Activated T-cell treated with anti-CD3 and anti-CD28 coated beads, Interleukin-2, amount 50 U/mL, for 72 hours (primary cell): ENCODE data around the gene MLIP. TPM values are rescaled to one million over a fixed set of nuclear protein-coding genes. Genes with fewer than 3 reads are reported as not detected.
A peak's percentile ranks its signal among the peaks of the same experiment; 100 is the strongest.

Experiments
- ATAC-seq, 2 donors: fragments of 150-1000 bp; cut with Tn5 transposase; replicated peaks in 1 of 2; 2 replicates each; pipeline ENCODE4 v1.10.0; 2021; ENCODE audit warnings: moderate library complexity in 2 of 2, mild to moderate bottlenecking in 1 of 2
- DNase-seq, 2 donors: peaks; one replicate each; pipeline ENCODE4 v3.0.0; 2021 to 2022; ENCODE audit warnings: mixed read lengths in 1 of 2
- H3K27ac Mint-ChIP-seq: one replicate; pipeline ENCODE4 v1.8.0; 2022; ENCODE audit warnings: mild to moderate bottlenecking, moderate library complexity, mixed read lengths
- H3K27me3 Mint-ChIP-seq: one replicate; pipeline ENCODE4 v1.8.0; 2022; ENCODE audit warnings: low read depth, mixed read lengths
- H3K36me3 Mint-ChIP-seq, 2 donors: one replicate each; pipeline ENCODE4 v1.8.0; 2022; ENCODE audit warnings: mixed read lengths in 2 of 2, mild to moderate bottlenecking in 1 of 2; ENCODE audit not compliant: insufficient read depth in 2 of 2
- H3K4me1 Mint-ChIP-seq: one replicate; pipeline ENCODE4 v1.8.0; 2022; ENCODE audit warnings: low read depth, mixed read lengths
- H3K4me3 Mint-ChIP-seq, 2 donors: one replicate each; pipeline ENCODE4 v1.8.0; 2022; ENCODE audit warnings: mild to moderate bottlenecking in 2 of 2, mixed read lengths in 2 of 2, moderate library complexity in 2 of 2
- H3K9me3 Mint-ChIP-seq, 2 donors: one replicate each; pipeline ENCODE4 v1.8.0; 2022; ENCODE audit warnings: mixed read lengths in 2 of 2
- total RNA-seq, 2 donors: library from RNA; stranded (reverse); gene quantifications; one replicate each; pipeline ENCODE4 v1.2.3, GENCODE V29; 2022

Gene MLIP
- total RNA-seq, 2 donors from 2014 or later: not detected

- peaks cover 0 to 3% of the 10 kb centered on the region in 2 donors for H3K9me3 Mint-ChIP-seq
- DNase-seq: no peak
Measured at GRCh38 chr6:54102238-54102637, 9.0 kb upstream of the MLIP start.

GRCh38 chr6:54103497-54103896, 7.7 kb upstream of the MLIP start:
- no peaks in the 10 kb centered on the region for H3K4me1 Mint-ChIP-seq

More at GRCh38 chr6:54102238-54102637, 9.0 kb upstream of the MLIP start:
- H3K4me1 Mint-ChIP-seq: no peaks in the 10 kb centered on the region
- ATAC-seq: no peak
- no peaks in the 10 kb centered on the region for H3K27me3 Mint-ChIP-seq
- H3K36me3 Mint-ChIP-seq: no peaks in the 10 kb centered on the region
- H3K4me3 Mint-ChIP-seq: no peak overlapping the region
- H3K27ac Mint-ChIP-seq: no peak overlapping the region

GRCh38 chr6:54106727-54107126, 4.5 kb upstream of the MLIP start:
- Mint-ChIP-seq H3K9me3 (no peaks in the 10 kb centered on the region), H3K27ac (no peak overlapping the region), H3K36me3 (no peaks in the 10 kb centered on the region), H3K27me3 (no peaks in the 10 kb centered on the region), H3K4me3 (no peak overlapping the region), H3K4me1 (no peaks in the 10 kb centered on the region)
- DNase-seq: no peak
- ATAC-seq: no peak

More at GRCh38 chr6:54103497-54103896, 7.7 kb upstream of the MLIP start:
- Mint-ChIP-seq H3K27ac (no peak overlapping the region), H3K36me3 (no peaks in the 10 kb centered on the region), H3K9me3 (no peaks in the 10 kb centered on the region), H3K4me3 (no peak overlapping the region), H3K27me3 (no peaks in the 10 kb centered on the region)
- DNase-seq: no peak
- no peak for ATAC-seq

GRCh38 chr6:54107470-54108090, 3.7 kb upstream of the MLIP start:
- H3K27ac Mint-ChIP-seq: no peak overlapping the region
- no peak overlapping the region for H3K4me3 Mint-ChIP-seq
- H3K4me1 Mint-ChIP-seq: no peaks in the 10 kb centered on the region
- ATAC-seq: no peak
- DNase-seq: no peak
- H3K36me3 Mint-ChIP-seq: no peaks in the 10 kb centered on the region
- H3K27me3 Mint-ChIP-seq: no peaks in the 10 kb centered on the region
- H3K9me3 Mint-ChIP-seq: no peaks in the 10 kb centered on the region

- ATAC-seq (no peak), DNase-seq (no peak)
- no peaks in the 10 kb centered on the region for H3K36me3 Mint-ChIP-seq
- H3K4me1 Mint-ChIP-seq: no peaks in the 10 kb centered on the region
- H3K27ac Mint-ChIP-seq: no peak overlapping the region
- H3K27me3 Mint-ChIP-seq: no peaks in the 10 kb centered on the region
- no peak overlapping the region for H3K4me3 Mint-ChIP-seq
- H3K9me3 Mint-ChIP-seq: no peaks in the 10 kb centered on the region
Measured at GRCh38 chr6:54108271-54108670, 3.0 kb upstream of the MLIP start.

GRCh38 chr6:54109586-54109985, 1.7 kb upstream of the MLIP start:
- H3K9me3 Mint-ChIP-seq: no peaks in the 10 kb centered on the region
- H3K4me1 Mint-ChIP-seq: no peaks in the 10 kb centered on the region
- DNase-seq (no peak), ATAC-seq (no peak)
- no peak overlapping the region for H3K27ac Mint-ChIP-seq
- H3K36me3 Mint-ChIP-seq: no peaks in the 10 kb centered on the region
- H3K27me3 Mint-ChIP-seq: no peaks in the 10 kb centered on the region
- H3K4me3 Mint-ChIP-seq: no peak overlapping the region

- Mint-ChIP-seq H3K27ac (no peak overlapping the region), H3K9me3 (peaks cover 2 to 7% of the 10 kb centered on the region in 2 donors), H3K27me3 (no peaks in the 10 kb centered on the region), H3K4me3 (no peak overlapping the region), H3K4me1 (no peaks in the 10 kb centered on the region), H3K36me3 (no peaks in the 10 kb centered on the region)
- DNase-seq (no peak), ATAC-seq (no peak)
Measured at GRCh38 chr6:54112151-54112650, 958 bp downstream of the MLIP start.

- no peak for ATAC-seq
- H3K4me3 Mint-ChIP-seq: no peak overlapping the region
- H3K9me3 Mint-ChIP-seq: peaks cover 2 to 7% of the 10 kb centered on the region in 2 donors
- H3K4me1 Mint-ChIP-seq: no peaks in the 10 kb centered on the region
- no peaks in the 10 kb centered on the region for H3K27me3 Mint-ChIP-seq
- no peak for DNase-seq
- H3K36me3 Mint-ChIP-seq: no peaks in the 10 kb centered on the region
- H3K27ac Mint-ChIP-seq: no peak overlapping the region
Measured at GRCh38 chr6:54114991-54115390, 3.7 kb downstream of the MLIP start.

- H3K27ac Mint-ChIP-seq: peak overlapping the region; percentile 17
- H3K9me3 Mint-ChIP-seq: peaks cover 5 to 7% of the 10 kb centered on the region in 2 donors
- DNase-seq: no peak
- H3K4me1 Mint-ChIP-seq: no peaks in the 10 kb centered on the region
- no peak overlapping the region for H3K4me3 Mint-ChIP-seq
- H3K36me3 Mint-ChIP-seq: no peaks in the 10 kb centered on the region
- no peak for ATAC-seq
- no peaks in the 10 kb centered on the region for H3K27me3 Mint-ChIP-seq
Measured at GRCh38 chr6:54115966-54116365, 4.7 kb downstream of the MLIP start.

- Mint-ChIP-seq H3K27ac (no peak overlapping the region), H3K4me1 (no peaks in the 10 kb centered on the region), H3K9me3 (peaks cover 5 to 7% of the 10 kb centered on the region in 2 donors), H3K4me3 (no peak overlapping the region), H3K27me3 (no peaks in the 10 kb centered on the region), H3K36me3 (no peaks in the 10 kb centered on the region)
- ATAC-seq (no peak), DNase-seq (no peak)
Measured at GRCh38 chr6:54118117-54118516, 6.9 kb downstream of the MLIP start.

GRCh38 chr6:54125493-54125892, 14.2 kb downstream of the MLIP start:
- Mint-ChIP-seq H3K4me3 (no peak overlapping the region), H3K36me3 (no peaks in the 10 kb centered on the region), H3K27ac (no peak overlapping the region), H3K27me3 (no peaks in the 10 kb centered on the region), H3K4me1 (no peaks in the 10 kb centered on the region), H3K9me3 (peaks cover 0 to 2% of the 10 kb centered on the region in 2 donors)
- no peak for ATAC-seq
- no peak for DNase-seq

- no peak overlapping the region for H3K27ac Mint-ChIP-seq
Measured at GRCh38 chr6:54130179-54130578, 18.9 kb downstream of the MLIP start.

GRCh38 chr6:54132587-54132986, 21.3 kb downstream of the MLIP start:
- Mint-ChIP-seq H3K4me1 (no peaks in the 10 kb centered on the region), H3K9me3 (no peaks in the 10 kb centered on the region), H3K27ac (no peak overlapping the region), H3K27me3 (no peaks in the 10 kb centered on the region), H3K36me3 (no peaks in the 10 kb centered on the region), H3K4me3 (no peak overlapping the region)
- DNase-seq (no peak), ATAC-seq (no peak)

More at GRCh38 chr6:54130179-54130578, 18.9 kb downstream of the MLIP start:
- Mint-ChIP-seq H3K9me3 (no peaks in the 10 kb centered on the region), H3K4me1 (no peaks in the 10 kb centered on the region), H3K27me3 (no peaks in the 10 kb centered on the region), H3K4me3 (no peak overlapping the region), H3K36me3 (no peaks in the 10 kb centered on the region)
- DNase-seq (no peak), ATAC-seq (no peak)

- Mint-ChIP-seq H3K36me3 (no peaks in the 10 kb centered on the region), H3K27ac (no peak overlapping the region), H3K27me3 (no peaks in the 10 kb centered on the region), H3K4me3 (no peak overlapping the region), H3K4me1 (no peaks in the 10 kb centered on the region), H3K9me3 (peaks cover 0 to 1% of the 10 kb centered on the region in 2 donors)
- ATAC-seq (no peak), DNase-seq (no peak)
Measured at GRCh38 chr6:54133186-54133585, 21.9 kb downstream of the MLIP start.
